Mucosa of stomach (tissue), 1 donor: ENCODE data around the gene SEC24D.

Source experiments
- H3K27me3 ChIP-seq: one replicate; pipeline ENCODE4 v1.7.0; 2013; ENCODE audit warnings: mild to moderate bottlenecking, low read length; ENCODE audit not compliant: control insufficient read depth, insufficient read depth
- H3K36me3 ChIP-seq: one replicate; pipeline ENCODE4 v1.7.0; 2013; ENCODE audit warnings: low read length; ENCODE audit not compliant: control insufficient read depth, insufficient read depth
- H3K4me1 ChIP-seq: one replicate; pipeline ENCODE4 v1.7.0; 2013; ENCODE audit warnings: mild to moderate bottlenecking, low read length; ENCODE audit not compliant: control insufficient read depth, insufficient read depth
- H3K4me3 ChIP-seq: one replicate; pipeline ENCODE4 v1.7.0; 2013; ENCODE audit warnings: low read length
- H3K9ac ChIP-seq: one replicate; pipeline ENCODE4 v1.7.0; 2013; ENCODE audit warnings: mild to moderate bottlenecking, low read length, moderate library complexity
- H3K9me3 ChIP-seq: one replicate; pipeline ENCODE4 v1.7.0; 2013; ENCODE audit warnings: mild to moderate bottlenecking, low read length, moderate library complexity; ENCODE audit not compliant: control insufficient read depth
- donor health status: Pancreatic carcinoma.

SEC24D gene

DNA sequence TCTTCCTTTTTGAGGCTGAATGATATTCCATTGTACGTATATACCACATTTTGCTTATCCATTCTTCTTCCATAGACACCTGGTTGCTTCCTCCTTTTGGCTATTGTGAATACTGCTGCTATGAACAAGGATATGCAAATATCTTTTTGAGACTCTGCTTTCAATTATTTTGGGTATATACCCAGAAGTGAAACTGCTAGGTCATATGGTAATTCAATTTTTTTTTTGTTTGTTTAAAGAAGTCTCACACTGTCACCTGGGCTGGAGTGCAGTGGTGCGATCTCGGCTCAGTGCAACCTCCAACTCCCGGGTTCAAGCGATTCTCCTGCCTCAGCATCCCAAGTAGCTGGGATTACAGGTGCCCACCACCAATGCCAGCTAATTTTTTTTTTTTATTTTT, 75.4 kb downstream of the SEC24D start:
- Histone ChIP-seq H3K9me3 (no peaks in the 10 kb centered on the region), H3K36me3 (no peaks in the 10 kb centered on the region), H3K9ac (no peak overlapping the region), H3K27me3 (no peaks in the 10 kb centered on the region), H3K4me3 (no peak overlapping the region), H3K4me1 (no peaks in the 10 kb centered on the region)

DNA sequence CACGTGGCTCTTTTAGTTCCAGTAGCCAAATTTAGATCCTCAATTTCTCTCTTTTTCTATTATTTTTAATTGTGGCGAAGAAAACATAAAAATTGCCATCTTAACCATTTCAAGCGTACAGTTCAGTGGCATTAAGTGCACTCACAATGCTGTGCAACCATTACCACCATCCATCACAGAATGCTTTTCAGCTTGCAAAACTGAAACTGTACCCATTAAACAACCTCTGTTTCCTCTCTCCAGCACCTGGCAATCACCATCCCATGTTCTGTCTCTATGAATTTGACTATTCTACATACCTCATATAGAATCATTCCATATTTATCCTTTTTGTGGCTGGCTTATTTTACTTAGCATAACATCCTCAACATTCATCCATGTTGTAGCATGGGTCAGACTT, 75.8 kb downstream of the SEC24D start:
- Histone ChIP-seq H3K9me3 (no peaks in the 10 kb centered on the region), H3K4me3 (no peak overlapping the region), H3K9ac (no peak overlapping the region), H3K36me3 (no peaks in the 10 kb centered on the region), H3K27me3 (no peaks in the 10 kb centered on the region), H3K4me1 (no peaks in the 10 kb centered on the region)

DNA sequence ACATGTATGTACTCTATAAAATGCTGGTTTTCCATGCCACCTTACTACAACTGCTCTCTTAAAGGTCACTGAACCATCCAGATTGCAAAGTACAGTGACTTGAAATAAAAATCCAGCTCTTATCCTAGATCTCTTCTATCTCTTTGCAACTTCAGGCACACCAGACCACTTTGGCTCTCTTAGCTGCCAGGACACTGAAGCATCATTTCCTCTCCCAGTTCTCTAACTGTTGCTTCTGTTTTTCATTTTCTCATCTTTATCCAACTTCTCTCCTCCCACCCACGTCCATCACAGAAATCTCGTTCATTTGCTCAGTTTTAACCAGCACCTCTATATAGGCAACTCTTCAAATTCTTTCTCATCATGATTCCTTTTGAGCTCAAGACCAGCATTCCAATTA, 76.4 kb downstream of the SEC24D start:
- no peak overlapping the region for H3K4me3 ChIP-seq
- no peaks in the 10 kb centered on the region for H3K27me3 ChIP-seq
- peaks cover 1% of the 10 kb centered on the region for H3K4me1 ChIP-seq
- no peaks in the 10 kb centered on the region for H3K36me3 ChIP-seq
- H3K9ac ChIP-seq, result no peak overlapping the region
- H3K9me3 ChIP-seq, result no peaks in the 10 kb centered on the region

DNA sequence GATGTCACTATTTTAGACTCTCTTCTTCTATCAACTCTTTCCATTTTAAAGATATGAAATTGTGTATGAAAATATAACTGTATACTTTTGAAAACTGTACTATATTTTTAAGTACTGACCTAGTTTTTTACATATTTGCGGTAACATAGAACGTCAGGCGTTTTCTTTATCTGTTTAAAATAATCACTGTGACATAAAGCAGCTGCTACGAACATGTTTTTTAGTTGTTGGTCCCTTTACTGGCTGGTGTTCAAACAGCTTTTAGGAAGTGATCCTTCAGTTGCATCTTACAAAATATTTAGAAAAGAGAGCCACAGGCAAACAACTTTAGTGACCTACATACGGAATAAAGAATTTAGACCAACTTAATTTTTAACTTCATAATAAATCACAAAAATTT, 77.6 kb downstream of the SEC24D start:
- H3K9ac ChIP-seq, result no peak overlapping the region
- H3K9me3 ChIP-seq, result no peaks in the 10 kb centered on the region
- no peak overlapping the region for H3K4me3 ChIP-seq
- H3K27me3 ChIP-seq, result no peaks in the 10 kb centered on the region
- H3K36me3 ChIP-seq, result no peaks in the 10 kb centered on the region
- peaks cover 12% of the 10 kb centered on the region for H3K4me1 ChIP-seq

DNA sequence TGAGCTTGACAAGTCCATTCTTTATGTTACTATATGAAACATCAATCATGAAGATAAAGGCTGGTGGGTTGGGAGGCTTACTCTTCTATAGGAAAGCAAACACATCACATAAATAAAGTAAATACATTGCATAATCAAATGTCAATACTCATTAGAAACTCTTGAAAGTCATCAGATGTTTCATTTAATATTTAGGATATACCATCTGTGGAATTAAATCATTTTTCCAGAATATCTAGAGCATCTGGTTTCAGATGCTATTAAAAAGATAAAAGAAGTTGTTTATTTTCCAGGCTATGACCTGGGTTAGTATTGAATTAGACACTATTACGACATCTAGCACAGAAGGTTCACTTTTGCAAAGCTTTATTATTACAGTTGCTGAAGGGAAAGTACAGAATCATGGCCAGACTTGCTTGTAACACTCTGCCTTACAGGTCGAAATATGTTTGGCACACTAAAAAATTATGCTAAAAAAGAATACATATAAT, 78.1 kb downstream of the SEC24D start:
- Histone ChIP-seq H3K4me1 (peaks cover 12% of the 10 kb centered on the region), H3K36me3 (no peaks in the 10 kb centered on the region), H3K9me3 (no peaks in the 10 kb centered on the region), H3K27me3 (no peaks in the 10 kb centered on the region), H3K9ac (no peak overlapping the region), H3K4me3 (no peak overlapping the region)

DNA sequence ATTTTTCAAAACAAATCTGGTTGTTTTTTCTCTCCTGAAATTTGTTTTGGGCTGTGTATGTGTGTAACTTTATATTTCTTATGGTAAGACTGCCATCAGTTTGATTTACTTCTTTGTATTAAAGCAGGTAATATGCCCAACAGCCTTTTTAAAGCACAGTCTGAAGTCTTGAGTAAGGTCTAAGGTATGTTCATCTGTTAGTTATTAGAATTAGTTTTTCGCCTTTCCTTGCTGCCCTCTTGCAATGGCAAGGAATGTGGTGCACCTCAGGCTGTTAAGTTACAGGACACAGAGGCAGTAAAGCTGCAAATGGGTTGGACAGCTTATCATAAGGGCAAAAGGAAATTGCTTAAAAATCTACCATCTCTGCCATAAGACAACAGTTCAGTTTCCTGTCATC, 79.0 kb downstream of the SEC24D start:
- peaks cover 12% of the 10 kb centered on the region for H3K4me1 ChIP-seq
- H3K27me3 ChIP-seq, result no peaks in the 10 kb centered on the region
- no peaks in the 10 kb centered on the region for H3K36me3 ChIP-seq
- no peak overlapping the region for H3K9ac ChIP-seq
- H3K4me3 ChIP-seq, result no peak overlapping the region
- H3K9me3 ChIP-seq, result no peaks in the 10 kb centered on the region

DNA sequence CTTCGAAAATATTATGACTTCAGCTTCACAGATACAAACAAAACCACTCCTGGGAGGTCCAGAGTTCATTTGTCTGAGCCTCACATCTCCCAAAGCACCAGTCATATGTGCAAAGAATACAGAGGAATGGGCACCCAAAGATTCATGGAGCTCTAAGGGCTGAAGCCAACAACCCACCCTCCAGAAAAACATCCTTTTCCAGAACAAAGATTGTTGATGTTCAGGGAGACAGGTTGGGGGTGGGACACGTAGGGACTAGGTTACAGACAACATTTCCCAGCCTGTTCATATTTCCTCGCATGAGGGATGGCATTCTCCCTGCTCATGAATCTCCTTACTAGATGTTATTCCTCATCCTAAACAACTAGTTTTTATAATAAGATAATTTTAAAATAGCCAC, 79.5 kb downstream of the SEC24D start:
- H3K9ac ChIP-seq, result no peak overlapping the region
- peaks cover 12% of the 10 kb centered on the region for H3K4me1 ChIP-seq
- no peak overlapping the region for H3K4me3 ChIP-seq
- no peaks in the 10 kb centered on the region for H3K9me3 ChIP-seq
- peaks cover 1% of the 10 kb centered on the region for H3K36me3 ChIP-seq
- H3K27me3 ChIP-seq, result no peaks in the 10 kb centered on the region

DNA sequence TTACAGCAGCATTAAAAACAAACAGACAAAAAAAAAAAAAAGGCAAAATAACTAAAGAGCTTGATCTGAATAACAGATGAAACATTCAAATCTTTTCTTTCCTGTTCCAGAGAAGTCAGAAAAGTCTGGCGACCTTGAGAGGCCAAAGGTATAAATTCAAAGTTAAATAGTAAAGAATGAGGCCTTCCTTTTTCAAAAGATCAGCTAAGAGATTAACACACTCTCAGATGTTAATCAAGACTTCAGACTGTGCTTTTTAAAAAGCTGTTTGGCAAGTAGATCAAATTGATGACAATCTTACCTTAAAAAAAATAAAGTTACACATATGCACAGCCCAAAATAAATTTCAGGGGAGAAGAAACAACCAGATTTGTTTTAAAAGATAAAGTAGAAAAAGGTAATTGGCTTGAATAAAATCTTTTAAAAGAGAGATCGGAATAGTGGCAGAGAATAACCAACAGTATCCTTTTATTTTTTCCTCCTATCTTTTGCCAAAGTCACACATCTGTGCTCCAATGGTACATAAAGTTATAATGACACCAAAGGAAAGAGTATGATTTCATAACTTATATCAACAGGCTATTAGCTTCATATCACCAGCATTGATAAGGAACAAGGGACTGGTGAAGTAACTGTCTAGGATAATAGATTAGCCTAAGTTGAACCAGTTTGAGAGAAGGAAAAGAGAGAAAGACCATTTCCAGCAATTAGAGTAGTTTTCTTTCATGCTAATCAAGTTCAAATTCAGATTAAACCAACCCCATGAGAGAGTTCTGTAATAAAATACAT, 80.3 kb downstream of the SEC24D start:
- Histone ChIP-seq H3K4me3 (no peak overlapping the region), H3K4me1 (peaks cover 12% of the 10 kb centered on the region), H3K27me3 (no peaks in the 10 kb centered on the region), H3K36me3 (peaks cover 4% of the 10 kb centered on the region), H3K9me3 (no peaks in the 10 kb centered on the region), H3K9ac (no peak overlapping the region)

DNA sequence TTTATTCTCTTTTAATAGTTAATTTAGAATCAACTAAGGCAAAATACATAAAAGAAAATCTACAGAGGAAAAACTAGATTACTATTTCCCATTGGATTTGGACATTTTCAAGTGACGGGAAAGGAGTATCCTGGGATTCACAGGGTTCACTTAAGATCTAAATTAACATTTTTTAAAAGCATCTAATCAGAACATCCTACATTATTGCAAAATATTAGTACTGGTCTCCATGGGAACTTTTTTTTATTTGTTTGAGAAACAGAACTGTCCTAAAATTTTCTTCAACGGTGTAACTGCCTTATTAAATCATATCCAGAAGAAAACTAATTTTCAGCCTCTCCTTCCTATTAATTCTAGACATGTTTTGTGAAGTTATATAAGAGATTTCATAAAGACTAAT, 81.0 kb downstream of the SEC24D start:
- Histone ChIP-seq H3K9me3 (no peaks in the 10 kb centered on the region), H3K27me3 (no peaks in the 10 kb centered on the region), H3K36me3 (peaks cover 4% of the 10 kb centered on the region), H3K4me1 (peaks cover 12% of the 10 kb centered on the region), H3K4me3 (no peak overlapping the region), H3K9ac (no peak overlapping the region)

DNA sequence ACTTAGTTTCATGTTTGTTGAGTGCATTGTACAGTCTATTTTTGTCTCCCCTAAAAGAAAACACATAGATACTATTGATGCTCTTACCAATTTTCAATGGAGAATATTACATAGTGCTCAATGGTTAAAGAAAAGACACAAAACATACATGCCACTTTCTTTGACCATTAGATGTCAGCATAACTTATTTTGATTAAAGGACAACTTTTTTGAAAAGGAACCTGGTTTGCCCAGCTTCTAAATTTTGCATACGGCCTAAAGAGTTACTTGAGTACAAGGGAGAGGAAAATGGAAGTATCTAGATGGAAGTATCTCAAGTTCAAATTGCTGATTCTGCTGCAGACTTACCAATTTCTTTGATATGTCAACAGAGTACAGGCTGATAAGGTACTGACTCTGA, 82.2 kb downstream of the SEC24D start:
- peaks cover 12% of the 10 kb centered on the region for H3K4me1 ChIP-seq

DNA sequence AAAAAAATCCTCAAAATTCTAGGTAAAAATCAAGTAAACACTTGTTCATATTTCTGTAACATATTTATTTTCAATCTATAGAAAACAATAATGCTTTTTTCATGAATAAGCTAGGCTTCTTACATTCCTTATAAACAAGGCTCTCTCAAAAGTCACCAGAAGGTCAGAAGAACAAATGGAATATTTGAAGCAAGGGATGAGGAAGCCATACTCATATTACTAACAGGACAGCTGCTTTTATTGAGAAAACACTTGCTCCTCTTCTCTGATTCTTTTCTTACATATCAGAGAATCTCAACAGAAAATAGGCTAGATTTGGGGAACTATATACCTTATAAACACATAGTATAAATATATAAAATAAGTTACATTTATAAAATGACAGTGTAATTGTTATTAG, 82.8 kb downstream of the SEC24D start:
- Histone ChIP-seq H3K27me3 (no peaks in the 10 kb centered on the region), H3K4me3 (no peak overlapping the region), H3K9me3 (no peaks in the 10 kb centered on the region), H3K9ac (no peak overlapping the region), H3K36me3 (peaks cover 4% of the 10 kb centered on the region), H3K4me1 (peaks cover 12% of the 10 kb centered on the region)

More for the DNA sequence above, 82.2 kb downstream of the SEC24D start:
- H3K9me3 ChIP-seq, result no peaks in the 10 kb centered on the region
- H3K4me3 ChIP-seq, result no peak overlapping the region
- no peak overlapping the region for H3K9ac ChIP-seq
- peaks cover 4% of the 10 kb centered on the region for H3K36me3 ChIP-seq
- H3K27me3 ChIP-seq, result no peaks in the 10 kb centered on the region

DNA sequence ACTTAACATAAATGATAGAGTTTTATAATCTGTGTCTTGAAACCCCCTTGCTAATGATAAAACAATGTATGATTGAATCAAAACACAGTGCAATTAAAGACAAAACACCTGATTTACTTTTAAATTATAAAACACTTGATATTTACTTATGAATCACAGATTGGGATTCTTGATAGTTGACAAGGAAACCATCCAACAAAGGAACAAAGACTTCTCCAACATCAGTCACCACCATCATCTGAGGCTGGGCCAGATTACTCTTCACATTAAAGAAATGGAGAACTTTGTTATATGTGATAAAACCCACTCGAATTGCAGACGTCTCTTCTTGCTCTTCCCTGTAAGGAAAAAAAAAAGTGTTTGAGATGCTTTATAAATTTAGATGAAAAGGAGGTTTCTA, 83.4 kb downstream of the SEC24D start:
- Histone ChIP-seq H3K4me1 (peaks cover 12% of the 10 kb centered on the region), H3K9ac (no peak overlapping the region), H3K4me3 (no peak overlapping the region), H3K27me3 (no peaks in the 10 kb centered on the region), H3K36me3 (peaks cover 4% of the 10 kb centered on the region), H3K9me3 (no peaks in the 10 kb centered on the region)
